ENCODE results near the gene INSC.

- TF ChIP-seq CTCF (IDR thresholded peaks at IDR 0.05) (no peak), POLR2A (IDR thresholded peaks at IDR 0.05) (no peak)
Observed at GRCh38 chr11:15124528-15124927, 9.8 kb downstream of the INSC start.

Data from tibial nerve (tissue), 3 donors.